Endodermal cell (in vitro differentiated cells): Measurements from ENCODE around the gene RNF43. TPM values are rescaled to one million over a fixed set of nuclear protein-coding genes. Genes with fewer than 3 reads are reported as not detected.
"Not testable (repeated sequence)": the region's sequence is repeated elsewhere in the genome, so short reads cannot be mapped to it uniquely, and the experiment has no call there.

Source experiments
- DNase-seq: peaks from one replicate; pipeline ENCODE4 v3.0.0-alpha.2; 2017
- H3K27ac ChIP-seq: 2 replicates; pipeline ENCODE4 v1.5.1; 2013; ENCODE audit warnings: mild to moderate bottlenecking, low read depth, low read length, moderate library complexity
- H3K27me3 ChIP-seq: 2 replicates; pipeline ENCODE4 v1.6.1; 2013; ENCODE audit warnings: mild to moderate bottlenecking, low read length, moderate library complexity; ENCODE audit not compliant: insufficient read depth, control insufficient read depth, poor library complexity, severe bottlenecking
- H3K36me3 ChIP-seq: 2 replicates; pipeline ENCODE4 v1.7.0; 2013; ENCODE audit warnings: mild to moderate bottlenecking, low read length, moderate library complexity; ENCODE audit not compliant: control insufficient read depth, insufficient read depth
- H3K4me1 ChIP-seq: one replicate; pipeline ENCODE4 v1.7.0; 2013; ENCODE audit warnings: low read length; ENCODE audit not compliant: control insufficient read depth, insufficient read depth
- H3K4me3 ChIP-seq: 2 replicates; pipeline ENCODE4 v1.5.1; 2013; ENCODE audit warnings: mild to moderate bottlenecking, low read length, moderate library complexity
- H3K9ac ChIP-seq: 2 replicates; pipeline ENCODE4 v1.6.1; 2013; ENCODE audit warnings: mild to moderate bottlenecking, low read length, moderate library complexity; ENCODE audit not compliant: poor library complexity, severe bottlenecking; ENCODE audit errors: extremely low read depth
- H3K9me3 ChIP-seq: 2 replicates; pipeline ENCODE4 v1.6.1; 2013; ENCODE audit warnings: mild to moderate bottlenecking, low read length, moderate library complexity; ENCODE audit not compliant: control insufficient read depth
- H3K27ac Mint-ChIP-seq: 2 replicates; pipeline ENCODE4 v1.8.0; 2020; ENCODE audit warnings: mixed read lengths
- H3K27me3 Mint-ChIP-seq: 2 replicates; pipeline ENCODE4 v1.8.0; 2021; ENCODE audit warnings: mild to moderate bottlenecking, mixed read lengths; ENCODE audit not compliant: insufficient read depth
- H3K36me3 Mint-ChIP-seq: 2 replicates; pipeline ENCODE4 v1.8.0; 2020; ENCODE audit warnings: low read depth, mixed read lengths
- H3K4me1 Mint-ChIP-seq: 2 replicates; pipeline ENCODE4 v1.8.0; 2020; ENCODE audit warnings: mixed read lengths
- H3K4me3 Mint-ChIP-seq: 2 replicates; pipeline ENCODE4 v1.8.0; 2020; ENCODE audit warnings: mild to moderate bottlenecking, moderate library complexity, mixed read lengths
- H3K9me3 Mint-ChIP-seq: 2 replicates; pipeline ENCODE4 v1.8.0; 2020; ENCODE audit warnings: mild to moderate bottlenecking, mixed read lengths
- CTCF ChIP-seq: fragments of 200-600 bp; sonication (generic); conservative IDR thresholded peaks from 2 replicates; pipeline ENCODE4 v1.5.0; 2021; ENCODE audit warnings: antibody characterized with exemption, mild to moderate bottlenecking
- WGBS, 2 experiments: methylation state at CpG; one replicate each; pipeline versions ENCODE4 v1.1.5 to v1.1.7; 2013; ENCODE audit warnings: missing lambda C conversion rate in 2 of 2, mixed read lengths in 1 of 2; ENCODE audit not compliant: insufficient coverage in 1 of 2, insufficient read length in 1 of 2; 5-methylcytosine and 5-hydroxymethylcytosine counted together
- total RNA-seq, 2 donors: library from RNA; stranded (reverse); fragmentation: NEBNext Ultra II Directional in 1 of 2; extraction: Animal tissue kit (Norgen Biotek cat#: 25700) in 1 of 2; gene quantifications; 2 replicates in 1 of 2; 3 replicates in 1 of 2; pipeline ENCODE4 v1.2.1, GENCODE V29; 2021

RNF43 gene
- total RNA-seq, 2 donors from 2014 or later: 3.2 to 4.1 TPM

DNA sequence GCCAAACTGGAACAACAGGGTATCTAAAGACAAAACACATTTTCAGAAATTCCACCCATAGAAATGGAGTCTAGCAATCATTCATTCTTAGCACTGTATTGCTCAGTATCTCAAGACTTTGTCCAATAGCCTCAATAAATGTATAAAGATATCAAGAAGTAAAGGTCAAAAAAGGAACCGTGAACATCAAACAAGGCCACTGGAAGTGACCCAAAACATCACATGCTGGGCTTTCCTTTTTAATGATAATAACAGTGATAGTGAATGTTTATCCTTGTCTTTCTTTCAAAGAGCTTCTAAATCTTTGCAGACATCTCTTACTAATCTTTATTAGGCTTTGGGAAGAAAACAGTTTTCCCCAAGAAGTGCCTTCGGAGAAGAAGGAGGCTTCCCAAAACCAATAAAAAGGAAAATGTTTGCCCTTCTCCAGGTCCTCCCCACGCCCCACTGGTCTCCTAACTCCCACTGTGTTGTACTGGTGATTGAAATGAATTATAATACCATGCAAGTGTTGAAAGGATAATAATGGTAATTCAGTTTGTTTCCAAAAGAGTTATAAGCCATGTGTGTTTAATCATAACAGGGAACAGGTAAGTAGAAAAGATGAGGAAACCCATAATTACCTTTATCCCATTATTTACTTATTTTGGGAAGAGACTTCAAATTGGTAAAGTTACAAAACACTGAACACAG lies 18.6 kb downstream of the RNF43 start:
- Mint-ChIP-seq H3K27ac (no peak overlapping the region), H3K36me3 (no peaks in the 10 kb centered on the region), H3K4me1 (peaks cover 28% of the 10 kb centered on the region), H3K4me3 (no peak overlapping the region), H3K27me3 (peaks cover 39% of the 10 kb centered on the region), H3K9me3 (no peaks in the 10 kb centered on the region)
- Histone ChIP-seq H3K4me1 (peaks cover 19% of the 10 kb centered on the region), H3K9me3 (no peaks in the 10 kb centered on the region), H3K27me3 (no peaks in the 10 kb centered on the region), H3K9ac (no peak overlapping the region), H3K36me3 (no peaks in the 10 kb centered on the region), H3K4me3 (no peak overlapping the region), H3K27ac (no peak overlapping the region)
- 0 to 28% methylated on average over 1 to 3 of the region's 3 CpGs for WGBS, 2 experiments
- no peak for DNase-seq
- no peak for TF ChIP-seq CTCF

- H3K36me3 ChIP-seq, H3K4me3 ChIP-seq, H3K9me3 ChIP-seq, H3K4me3 Mint-ChIP-seq, H3K4me1 ChIP-seq, H3K27ac ChIP-seq, H3K9ac ChIP-seq, H3K36me3 Mint-ChIP-seq, H3K27me3 ChIP-seq, DNase-seq, H3K9me3 Mint-ChIP-seq, H3K27ac Mint-ChIP-seq: not testable (repeated sequence)
- peaks cover 15% of the 10 kb centered on the region for H3K4me1 Mint-ChIP-seq
- 82 to 91% methylated on average over 5 of the region's 5 CpGs for WGBS, 2 experiments
- peaks cover 30% of the 10 kb centered on the region for H3K27me3 Mint-ChIP-seq
These were observed 19.9 kb downstream of the RNF43 start for GRCh38 chr17:58397421-58397820.

- H3K36me3 ChIP-seq: no peaks in the 10 kb centered on the region
- H3K27ac Mint-ChIP-seq: no peak overlapping the region
- H3K9me3 ChIP-seq: no peaks in the 10 kb centered on the region
- no peak for DNase-seq
- no peak overlapping the region for H3K27ac ChIP-seq
- H3K27me3 ChIP-seq: no peaks in the 10 kb centered on the region
- H3K9me3 Mint-ChIP-seq: no peaks in the 10 kb centered on the region
- H3K27me3 Mint-ChIP-seq: peaks cover 18% of the 10 kb centered on the region
- H3K9ac ChIP-seq: no peak overlapping the region
- no peak overlapping the region for H3K4me3 ChIP-seq
- H3K36me3 Mint-ChIP-seq: no peaks in the 10 kb centered on the region
- WGBS, 2 experiments: 97% methylated on average over 4 of the region's 4 CpGs; no CpG with 5 or more reads in 1 of the 2 experiments
- H3K4me1 ChIP-seq: peaks cover 2% of the 10 kb centered on the region
- H3K4me3 Mint-ChIP-seq: no peak overlapping the region
- no peak for TF ChIP-seq CTCF
- H3K4me1 Mint-ChIP-seq: peaks cover 8% of the 10 kb centered on the region
These were observed 21.2 kb downstream of the RNF43 start for GRCh38 chr17:58396173-58396572.
